H9 (cell line): Measurements from ENCODE around the gene MYLK. TPM values are rescaled to one million over a fixed set of nuclear protein-coding genes. Genes with fewer than 3 reads are reported as not detected.

Experiments used
- DNase-seq: peaks from one replicate; pipeline ENCODE4 v3.0.0-alpha.2; 2017
- H2AFZ ChIP-seq: one replicate; pipeline ENCODE4 v1.6.1; 2013; ENCODE audit warnings: mild to moderate bottlenecking, low read length, control low read depth, moderate library complexity
- H2AK5ac ChIP-seq: 2 replicates; pipeline ENCODE4 v1.6.1; 2013; ENCODE audit warnings: low read length, control low read depth, mixed read lengths; ENCODE audit not compliant: insufficient read length
- H2BK120ac ChIP-seq: one replicate; pipeline ENCODE4 v1.6.1; 2013; ENCODE audit warnings: low read depth, mild to moderate bottlenecking, low read length, control low read depth, inconsistent platforms; ENCODE audit not compliant: poor library complexity, severe bottlenecking
- H2BK12ac ChIP-seq: 2 replicates; pipeline ENCODE4 v1.6.1; 2013; ENCODE audit warnings: low read length, control low read depth, mixed read lengths, low read depth; ENCODE audit not compliant: insufficient read length
- H2BK15ac ChIP-seq: 2 replicates; pipeline ENCODE4 v1.6.1; 2013; ENCODE audit warnings: low read depth, low read length, control low read depth
- H2BK20ac ChIP-seq: one replicate; pipeline ENCODE4 v1.6.1; 2013; ENCODE audit warnings: low read depth, mild to moderate bottlenecking, low read length, control low read depth, inconsistent platforms; ENCODE audit not compliant: poor library complexity, severe bottlenecking
- H2BK5ac ChIP-seq: 2 replicates; pipeline ENCODE4 v1.6.1; 2013; ENCODE audit warnings: low read length, control low read depth, mixed read lengths; ENCODE audit not compliant: insufficient read length
- H3K14ac ChIP-seq: 2 replicates; pipeline ENCODE4 v1.6.1; 2013; ENCODE audit warnings: low read length, control low read depth; ENCODE audit not compliant: insufficient read depth
- H3K18ac ChIP-seq: 2 replicates; pipeline ENCODE4 v1.6.1; 2013; ENCODE audit warnings: low read depth, mild to moderate bottlenecking, mixed read lengths, low read length, control low read depth; ENCODE audit not compliant: insufficient read length
- H3K23ac ChIP-seq: 2 replicates; pipeline ENCODE4 v1.6.1; 2013; ENCODE audit warnings: low read length, control low read depth, mixed read lengths, low read depth; ENCODE audit not compliant: insufficient read length
- H3K23me2 ChIP-seq: 2 replicates; pipeline ENCODE4 v1.6.1; 2013; ENCODE audit warnings: low read depth, mild to moderate bottlenecking, mixed read lengths, low read length, control low read depth; ENCODE audit not compliant: insufficient read length, poor library complexity, severe bottlenecking
- H3K27ac ChIP-seq: 2 replicates; pipeline ENCODE4 v1.5.1; 2013; ENCODE audit warnings: low read length, control low read depth, mixed read lengths, low read depth; ENCODE audit not compliant: insufficient read length
- H3K27me3 ChIP-seq: 2 replicates; pipeline ENCODE4 v1.6.1; 2013; ENCODE audit warnings: low read length, control low read depth, inconsistent platforms; ENCODE audit not compliant: insufficient read depth
- H3K4ac ChIP-seq: 2 replicates; pipeline ENCODE4 v1.6.1; 2013; ENCODE audit warnings: low read depth, mild to moderate bottlenecking, control low read depth, inconsistent platforms, low read length, moderate library complexity
- H3K4me1 ChIP-seq: 2 replicates; pipeline ENCODE4 v1.6.1; 2013; ENCODE audit warnings: low read length, control low read depth, inconsistent platforms; ENCODE audit not compliant: insufficient read depth
- H3K4me2 ChIP-seq: 2 replicates; pipeline ENCODE4 v1.6.1; 2013; ENCODE audit warnings: low read length, control low read depth, mixed read lengths; ENCODE audit not compliant: insufficient read length, insufficient read depth
- H3K56ac ChIP-seq: 2 replicates; pipeline ENCODE4 v1.6.1; 2013; ENCODE audit warnings: low read depth, mild to moderate bottlenecking, mixed read lengths, low read length, control low read depth; ENCODE audit not compliant: insufficient read length
- H3K79me1 ChIP-seq: 2 replicates; pipeline ENCODE4 v1.6.1; 2013; ENCODE audit warnings: low read depth, mild to moderate bottlenecking, moderate library complexity, low read length, control low read depth, inconsistent platforms; ENCODE audit not compliant: insufficient read depth, poor library complexity, severe bottlenecking
- H3K79me2 ChIP-seq: 2 replicates; pipeline ENCODE4 v1.6.1; 2013; ENCODE audit warnings: low read length, control low read depth, inconsistent platforms; ENCODE audit not compliant: insufficient read depth
- H3K9ac ChIP-seq: 2 replicates; pipeline ENCODE4 v1.6.1; 2013; ENCODE audit warnings: low read length, control low read depth, mixed read lengths; ENCODE audit not compliant: insufficient read length; ENCODE audit errors: extremely low read depth
- H3K9me3 ChIP-seq: one replicate; pipeline ENCODE4 v1.6.1; 2013; ENCODE audit warnings: low read depth, low read length, inconsistent platforms; ENCODE audit not compliant: control insufficient read depth
- H3T11ph ChIP-seq: one replicate; pipeline ENCODE4 v1.6.1; 2013; ENCODE audit warnings: mild to moderate bottlenecking, low read length, control low read depth, inconsistent platforms
- H4K20me1 ChIP-seq: one replicate; pipeline ENCODE4 v1.6.1; 2013; ENCODE audit not compliant: control insufficient read depth, insufficient read length, insufficient read depth
- H4K5ac ChIP-seq: 2 replicates; pipeline ENCODE4 v1.6.1; 2013; ENCODE audit warnings: low read depth, mild to moderate bottlenecking, mixed read lengths, low read length, control low read depth; ENCODE audit not compliant: insufficient read length
- H4K8ac ChIP-seq: replicated peaks from 2 replicates; pipeline ENCODE4 v1.6.1; 2013; ENCODE audit warnings: low read length, control low read depth, mixed read lengths, low read depth; ENCODE audit not compliant: insufficient read length
- H4K91ac ChIP-seq: 2 replicates; pipeline ENCODE4 v1.6.1; 2013; ENCODE audit warnings: low read depth, mild to moderate bottlenecking, moderate library complexity, mixed read lengths, low read length, control low read depth; ENCODE audit not compliant: insufficient read length
- H3K27ac Mint-ChIP-seq, 3 experiments: 2 replicates in 2 of 3; 3 replicates in 1 of 3; pipeline ENCODE4 v1.8.0; 2020 to 2021; ENCODE audit warnings: mixed read lengths in 3 of 3, mild to moderate bottlenecking in 1 of 3, moderate library complexity in 1 of 3
- H3K27me3 Mint-ChIP-seq: 2 replicates; pipeline ENCODE4 v1.8.0; 2021; ENCODE audit warnings: low read depth, mild to moderate bottlenecking, moderate library complexity, mixed read lengths
- H3K36me3 Mint-ChIP-seq, 3 experiments: 2 replicates in 2 of 3; 3 replicates in 1 of 3; pipeline ENCODE4 v1.8.0; 2020 to 2021; ENCODE audit warnings: low read depth in 3 of 3, mixed read lengths in 3 of 3; ENCODE audit not compliant: insufficient read depth in 1 of 3
- H3K4me1 Mint-ChIP-seq, 2 experiments: 2 replicates each; pipeline ENCODE4 v1.8.0; 2020; ENCODE audit warnings: mixed read lengths in 2 of 2
- H3K4me3 Mint-ChIP-seq, 2 experiments: 2 replicates in 1 of 2; 3 replicates in 1 of 2; pipeline ENCODE4 v1.8.0; 2020 to 2021; ENCODE audit warnings: mild to moderate bottlenecking in 2 of 2, mixed read lengths in 2 of 2, moderate library complexity in 1 of 2
- H3K9me3 Mint-ChIP-seq, 2 experiments: 2 replicates in 1 of 2; 3 replicates in 1 of 2; pipeline ENCODE4 v1.8.0; 2020; ENCODE audit warnings: mild to moderate bottlenecking in 2 of 2, mixed read lengths in 2 of 2, moderate library complexity in 1 of 2
- WGBS: extraction: QIAGEN DNeasy Blood & Tissue Kit; methylation state at CpG from one replicate; pipeline ENCODE4 v1.1.7; 2013; ENCODE audit warnings: missing lambda C conversion rate, low lambda C conversion rate, mixed read lengths; ENCODE audit not compliant: insufficient read length; ENCODE audit errors: extremely low coverage; 5-methylcytosine and 5-hydroxymethylcytosine counted together
- total RNA-seq: library from RNA; stranded (reverse); gene quantifications from 2 replicates; pipeline ENCODE4 v1.2.1, GENCODE V29; 2021
- TF ChIP-seq, protein P1 (sequence below): fragments of 200-600 bp; sonication (generic); conservative IDR thresholded peaks from 3 replicates; pipeline ENCODE4 v1.8.0; 2021; ENCODE audit warnings: antibody characterized with exemption, mild to moderate bottlenecking

The MYLK gene
- total RNA-seq, 1 experiment from 2014 or later, result 10.1 TPM

- H3K79me1 ChIP-seq, result no peaks in the 10 kb centered on the region
- no peaks in the 10 kb centered on the region for H3K27me3 ChIP-seq
- no peaks in the 10 kb centered on the region for H3K79me2 ChIP-seq
- no peak overlapping the region for H4K5ac ChIP-seq
- H3K27ac ChIP-seq, result no peak overlapping the region
- H3K9ac ChIP-seq, result no peak overlapping the region
- Mint-ChIP-seq H3K27ac (no peak overlapping the region), H3K27me3 (no peaks in the 10 kb centered on the region), H3K4me1 (peaks cover 0 to 8% of the 10 kb centered on the region in 2 experiments; a peak in 2 of 4 replicates), H3K36me3 (peaks cover 0 to 3% (median 0%) of the 10 kb centered on the region in 3 experiments; a peak in 3 of 7 replicates), H3K4me3 (no peak overlapping the region), H3K9me3 (no peaks in the 10 kb centered on the region)
- TF ChIP-seq, protein P1, sequence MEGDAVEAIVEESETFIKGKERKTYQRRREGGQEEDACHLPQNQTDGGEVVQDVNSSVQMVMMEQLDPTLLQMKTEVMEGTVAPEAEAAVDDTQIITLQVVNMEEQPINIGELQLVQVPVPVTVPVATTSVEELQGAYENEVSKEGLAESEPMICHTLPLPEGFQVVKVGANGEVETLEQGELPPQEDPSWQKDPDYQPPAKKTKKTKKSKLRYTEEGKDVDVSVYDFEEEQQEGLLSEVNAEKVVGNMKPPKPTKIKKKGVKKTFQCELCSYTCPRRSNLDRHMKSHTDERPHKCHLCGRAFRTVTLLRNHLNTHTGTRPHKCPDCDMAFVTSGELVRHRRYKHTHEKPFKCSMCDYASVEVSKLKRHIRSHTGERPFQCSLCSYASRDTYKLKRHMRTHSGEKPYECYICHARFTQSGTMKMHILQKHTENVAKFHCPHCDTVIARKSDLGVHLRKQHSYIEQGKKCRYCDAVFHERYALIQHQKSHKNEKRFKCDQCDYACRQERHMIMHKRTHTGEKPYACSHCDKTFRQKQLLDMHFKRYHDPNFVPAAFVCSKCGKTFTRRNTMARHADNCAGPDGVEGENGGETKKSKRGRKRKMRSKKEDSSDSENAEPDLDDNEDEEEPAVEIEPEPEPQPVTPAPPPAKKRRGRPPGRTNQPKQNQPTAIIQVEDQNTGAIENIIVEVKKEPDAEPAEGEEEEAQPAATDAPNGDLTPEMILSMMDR, result no peak
- H4K91ac ChIP-seq, result no peak overlapping the region
- H3K9me3 ChIP-seq, result no peaks in the 10 kb centered on the region
- H2BK12ac ChIP-seq, result no peak overlapping the region
- H4K8ac ChIP-seq, result no peak overlapping the region
- no peak overlapping the region for H3T11ph ChIP-seq
- H2BK20ac ChIP-seq, result no peak overlapping the region
- no peak overlapping the region for H2BK120ac ChIP-seq
- H4K20me1 ChIP-seq, result no peaks in the 10 kb centered on the region
- H3K4me2 ChIP-seq, result no peak overlapping the region
- no peak overlapping the region for H3K23ac ChIP-seq
- no peaks in the 10 kb centered on the region; the same call in 1 of the 2 replicates for H3K4me1 ChIP-seq
- H2BK15ac ChIP-seq, result no peak overlapping the region
- no peak for DNase-seq
- H3K14ac ChIP-seq, result no peak overlapping the region
- no peak overlapping the region for H3K56ac ChIP-seq
- no peak overlapping the region for H2AK5ac ChIP-seq
- H3K23me2 ChIP-seq, result no peaks in the 10 kb centered on the region
- H2AFZ ChIP-seq, result no peak overlapping the region
- no peak overlapping the region for H3K18ac ChIP-seq
- no CpG with 5 or more reads among the region's 6 CpGs for WGBS
- H2BK5ac ChIP-seq, result no peak overlapping the region
- no peak overlapping the region for H3K4ac ChIP-seq
These were observed 91.5 kb downstream of the MYLK start for GRCh38 chr3:123792473-123793201.
